ENCODE data around the gene PCOLCE2.

Gene PCOLCE2

DNA sequence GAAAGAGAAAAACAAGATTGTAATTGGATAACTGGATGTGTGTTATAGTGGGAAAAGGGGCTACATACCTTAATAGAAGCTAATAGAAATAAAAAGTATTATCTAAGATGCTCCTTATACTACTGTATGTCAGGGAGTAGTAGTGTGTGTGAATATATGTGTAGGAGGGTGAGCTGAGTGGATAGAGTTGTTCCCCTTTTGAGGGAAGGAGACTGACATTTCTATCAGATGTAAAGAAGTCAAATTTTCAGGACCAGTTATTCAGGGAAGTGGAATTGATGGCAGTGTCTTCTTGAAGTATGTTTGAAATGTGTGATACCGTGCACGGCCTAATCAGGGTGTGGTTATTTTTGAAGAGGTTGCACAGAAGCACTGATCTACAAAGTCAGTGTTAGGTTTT lies 49.1 kb downstream of the PCOLCE2 start:
- no peak for TF ChIP-seq CTCF (conservative IDR thresholded peaks at IDR 0.05; ENCODE audit: low read depth, low read length)
- no peak for DNase-seq (ENCODE audit: low read depth)
- no peak overlapping the region for H3K4me3 ChIP-seq (ENCODE audit: low read depth, low read length)

GRCh38 chr3:142837526-142837925 lies 51.4 kb downstream of the PCOLCE2 start:
- no peak overlapping the region for H3K4me3 ChIP-seq (ENCODE audit: low read depth, low read length)
- TF ChIP-seq CTCF (conservative IDR thresholded peaks at IDR 0.05; ENCODE audit: low read depth, low read length), result no peak
- no peak for DNase-seq (ENCODE audit: low read depth)

GRCh38 chr3:142828703-142829305 lies 60.1 kb downstream of the PCOLCE2 start:
- H3K4me3 ChIP-seq (ENCODE audit: low read depth, low read length), result no peak overlapping the region
- DNase-seq (ENCODE audit: low read depth), result peak; percentile 92
- peak; percentile 95 for TF ChIP-seq CTCF (conservative IDR thresholded peaks at IDR 0.05; ENCODE audit: low read depth, low read length)

DNA sequence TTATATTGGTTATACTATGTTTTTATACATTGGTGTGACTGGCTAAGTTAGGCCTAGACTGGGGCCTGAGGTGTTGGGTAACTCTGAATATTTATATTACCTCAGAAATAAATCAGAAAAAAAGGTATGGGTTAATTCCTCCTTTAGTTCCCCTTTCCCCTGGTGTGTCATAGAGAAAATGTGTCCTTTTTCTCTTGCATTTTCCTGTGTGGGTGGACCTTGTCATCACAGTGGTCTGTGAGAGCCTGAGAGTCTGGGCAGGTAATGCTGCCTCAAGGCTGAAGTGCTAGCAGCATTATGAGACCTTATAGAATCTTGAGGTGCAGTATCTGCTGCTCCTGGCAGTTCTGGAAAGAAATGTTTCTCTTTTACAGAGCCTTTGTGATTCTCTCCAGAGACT lies 69.7 kb downstream of the PCOLCE2 start:
- no peak for TF ChIP-seq CTCF (conservative IDR thresholded peaks at IDR 0.05; ENCODE audit: low read depth, low read length)
- H3K4me3 ChIP-seq (ENCODE audit: low read depth, low read length), result no peak overlapping the region

DNA sequence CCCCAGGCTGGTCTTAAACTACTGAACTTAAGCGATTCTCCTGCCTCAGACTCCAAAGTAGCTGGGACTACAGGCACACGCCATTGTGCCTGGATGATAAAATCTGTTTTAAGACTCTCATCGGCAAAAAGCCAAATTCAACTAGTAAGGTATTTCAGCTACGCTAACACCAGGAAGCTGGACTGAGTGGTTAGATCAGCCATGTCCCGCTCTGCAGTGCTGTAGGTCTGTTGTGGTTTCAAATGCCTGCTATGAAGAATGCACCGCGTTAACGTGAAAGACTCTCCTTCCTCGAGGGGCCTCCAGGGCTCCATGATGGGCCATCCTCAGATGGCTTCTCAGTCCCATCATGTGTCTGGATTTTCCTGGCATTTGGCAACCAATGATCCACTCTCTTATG lies 70.2 kb downstream of the PCOLCE2 start:
- H3K4me3 ChIP-seq (ENCODE audit: low read depth, low read length), result no peak overlapping the region
- no peak for TF ChIP-seq CTCF (conservative IDR thresholded peaks at IDR 0.05; ENCODE audit: low read depth, low read length)
- DNase-seq (ENCODE audit: low read depth), result peak; percentile 4

More for the DNA sequence above, 69.7 kb downstream of the PCOLCE2 start:
- DNase-seq (ENCODE audit: low read depth), result no peak

- no peak overlapping the region for H3K4me3 ChIP-seq (ENCODE audit: low read depth, low read length)
- TF ChIP-seq CTCF (conservative IDR thresholded peaks at IDR 0.05; ENCODE audit: low read depth, low read length), result no peak
- peak; percentile 49 for DNase-seq (ENCODE audit: low read depth)
Observed at GRCh38 chr3:142817897-142818296, 71.0 kb downstream of the PCOLCE2 start.

- DNase-seq (ENCODE audit: low read depth), result no peak
- H3K4me3 ChIP-seq (ENCODE audit: low read depth, low read length), result no peak overlapping the region
- no peak for TF ChIP-seq CTCF (conservative IDR thresholded peaks at IDR 0.05; ENCODE audit: low read depth, low read length)
Observed at GRCh38 chr3:142817356-142817755, 71.5 kb downstream of the PCOLCE2 start.

Data from choroid plexus epithelial cell (primary cell).